ENCODE measurements around the gene AGAP3.

DNA sequence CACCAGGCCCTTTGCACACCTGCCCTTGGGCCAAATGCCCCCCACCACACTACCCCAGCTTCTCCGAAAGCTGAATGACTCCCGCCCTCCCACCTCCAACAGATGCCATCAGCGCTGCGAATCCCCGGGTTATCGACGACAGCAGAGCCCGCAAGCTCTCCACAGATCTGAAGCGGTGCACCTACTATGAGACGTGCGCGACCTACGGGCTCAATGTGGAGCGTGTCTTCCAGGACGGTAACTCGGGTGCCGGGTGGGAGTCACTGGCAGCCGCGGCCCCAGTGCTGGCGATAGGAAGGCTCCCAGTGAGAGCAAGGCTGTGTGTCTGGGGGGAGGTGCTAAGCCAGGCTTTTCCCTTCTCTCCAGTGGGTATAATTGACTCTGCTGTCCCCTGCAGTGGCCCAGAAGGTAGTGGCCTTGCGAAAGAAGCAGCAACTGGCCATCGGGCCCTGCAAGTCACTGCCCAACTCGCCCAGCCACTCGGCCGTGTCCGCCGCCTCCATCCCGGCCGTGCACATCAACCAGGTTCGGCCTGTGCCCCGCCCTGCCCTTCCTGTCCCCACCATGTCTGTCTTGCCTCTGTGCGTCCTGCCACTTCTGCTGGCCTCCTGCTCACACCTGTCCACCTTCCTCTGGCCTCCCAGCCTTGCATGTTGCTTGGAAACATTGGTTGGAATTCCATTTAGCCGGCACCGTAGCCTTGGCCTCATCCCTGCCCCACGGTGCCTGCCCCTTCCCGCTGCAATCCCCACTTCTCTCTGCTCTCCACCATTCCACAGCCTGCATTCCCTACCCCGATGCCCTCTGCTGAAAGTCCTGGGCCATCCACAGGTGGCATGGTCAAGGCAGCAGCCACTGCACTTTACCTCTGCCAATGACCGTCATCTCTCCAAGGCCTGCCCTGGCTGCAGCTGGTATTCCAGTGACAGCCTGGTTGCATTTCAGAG lies 32.1 kb downstream of the AGAP3 start:
- no peak for TF ChIP-seq POLR2A (IDR thresholded peaks at IDR 0.05)
- TF ChIP-seq, protein P1, sequence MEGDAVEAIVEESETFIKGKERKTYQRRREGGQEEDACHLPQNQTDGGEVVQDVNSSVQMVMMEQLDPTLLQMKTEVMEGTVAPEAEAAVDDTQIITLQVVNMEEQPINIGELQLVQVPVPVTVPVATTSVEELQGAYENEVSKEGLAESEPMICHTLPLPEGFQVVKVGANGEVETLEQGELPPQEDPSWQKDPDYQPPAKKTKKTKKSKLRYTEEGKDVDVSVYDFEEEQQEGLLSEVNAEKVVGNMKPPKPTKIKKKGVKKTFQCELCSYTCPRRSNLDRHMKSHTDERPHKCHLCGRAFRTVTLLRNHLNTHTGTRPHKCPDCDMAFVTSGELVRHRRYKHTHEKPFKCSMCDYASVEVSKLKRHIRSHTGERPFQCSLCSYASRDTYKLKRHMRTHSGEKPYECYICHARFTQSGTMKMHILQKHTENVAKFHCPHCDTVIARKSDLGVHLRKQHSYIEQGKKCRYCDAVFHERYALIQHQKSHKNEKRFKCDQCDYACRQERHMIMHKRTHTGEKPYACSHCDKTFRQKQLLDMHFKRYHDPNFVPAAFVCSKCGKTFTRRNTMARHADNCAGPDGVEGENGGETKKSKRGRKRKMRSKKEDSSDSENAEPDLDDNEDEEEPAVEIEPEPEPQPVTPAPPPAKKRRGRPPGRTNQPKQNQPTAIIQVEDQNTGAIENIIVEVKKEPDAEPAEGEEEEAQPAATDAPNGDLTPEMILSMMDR (IDR thresholded peaks at IDR 0.05) = no peak

All from prostate gland (tissue), 2 donors.